Stimulated activated CD8-positive, alpha-beta memory T cell treated with anti-CD3 and anti-CD28 coated beads, Interleukin-12 subunit alpha, Interleukin-12 subunit beta, amount 100 ng/mL, for 24 hours (primary cell): Measurements from ENCODE around the gene CCSER1.

Source experiments
- DNase-seq: peaks from one replicate; pipeline ENCODE4 v3.0.0-alpha.2; 2020; ENCODE audit errors: extremely low read depth

The CCSER1 gene

DNA sequence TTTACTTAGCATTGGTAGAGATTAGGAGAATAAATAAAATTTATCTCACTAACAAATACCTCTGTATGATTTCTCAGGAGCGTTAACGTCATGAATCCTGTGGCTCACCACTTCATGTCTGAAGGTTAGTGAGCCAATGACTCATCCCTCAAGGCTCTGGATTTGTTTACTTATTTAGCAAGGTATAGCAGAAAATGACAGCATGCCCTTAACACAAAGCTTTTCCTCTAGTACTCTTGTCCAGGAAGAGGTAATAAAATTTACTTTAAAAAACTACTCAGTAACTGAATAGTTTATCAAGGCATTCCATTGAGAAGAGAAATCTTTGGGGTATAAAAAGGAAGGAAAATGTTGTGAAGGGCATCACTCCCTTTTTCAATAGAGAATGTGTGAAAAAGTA lies 823.8 kb downstream of the CCSER1 start:
- no peak for DNase-seq

GRCh38 chr4:90958256-90958895 lies 831.2 kb downstream of the CCSER1 start:
- no peak for DNase-seq

DNA sequence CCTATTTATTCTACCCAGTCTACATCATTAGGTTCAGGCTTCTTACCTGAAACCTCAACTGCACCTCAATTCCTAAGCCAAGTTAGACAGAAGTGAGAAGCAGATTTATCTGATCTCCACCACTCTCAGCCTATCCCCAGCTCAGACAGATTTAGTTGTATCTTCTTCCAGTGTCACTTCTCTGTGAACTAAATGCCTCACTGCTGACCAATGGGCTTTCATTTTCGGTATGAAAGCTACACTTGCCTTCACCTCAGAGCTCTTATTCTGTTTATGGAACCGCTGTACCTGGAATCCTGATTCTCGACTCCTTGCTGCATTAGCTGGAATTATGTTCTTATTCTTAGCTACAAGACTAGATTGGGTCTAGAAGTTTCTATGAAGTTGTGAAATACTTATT lies 833.2 kb downstream of the CCSER1 start:
- no peak for DNase-seq

- DNase-seq: no peak
Measured at GRCh38 chr4:90960840-90961239, 833.6 kb downstream of the CCSER1 start.

DNA sequence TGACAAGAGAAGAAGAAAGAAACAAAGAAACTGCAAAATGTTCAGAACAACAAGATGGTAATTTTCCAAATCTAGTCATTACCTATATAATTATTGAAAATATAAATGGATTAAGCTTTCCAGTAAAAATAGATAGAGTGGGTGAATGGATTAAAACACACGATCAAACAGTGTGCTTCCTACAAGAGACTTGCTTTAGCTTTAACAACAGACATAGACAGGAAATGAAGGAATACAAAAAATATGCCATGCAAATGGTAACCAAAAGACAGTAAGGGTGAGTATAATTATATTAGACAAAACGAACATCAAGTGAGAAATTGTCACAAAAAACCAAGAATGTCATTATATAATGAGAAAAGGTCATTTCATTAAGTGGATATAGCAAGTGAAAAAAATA lies 842.8 kb downstream of the CCSER1 start:
- no peak for DNase-seq

DNA sequence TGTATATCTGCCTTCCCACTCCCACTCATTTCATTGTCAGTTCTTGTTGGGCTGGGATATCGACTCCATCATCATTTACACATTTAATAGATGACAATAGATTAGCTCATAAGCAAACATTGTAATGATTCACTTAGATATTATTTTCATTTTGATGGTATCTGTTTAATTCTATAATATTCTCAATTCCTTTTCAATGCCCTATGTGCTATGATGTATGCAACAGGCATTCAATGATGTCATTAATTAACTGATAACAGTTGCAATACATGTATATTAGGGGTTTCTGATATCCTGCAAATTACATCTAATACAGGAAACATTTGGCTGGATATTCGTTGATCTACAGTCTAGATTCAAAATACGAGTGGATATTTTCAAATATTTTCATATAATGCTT lies 850.5 kb downstream of the CCSER1 start:
- no peak for DNase-seq

GRCh38 chr4:90979556-90979955 lies 852.4 kb downstream of the CCSER1 start:
- DNase-seq: no peak

- DNase-seq: no peak
Measured at GRCh38 chr4:90982813-90983212, 855.6 kb downstream of the CCSER1 start.

GRCh38 chr4:90990284-90990683 lies 863.1 kb downstream of the CCSER1 start:
- DNase-seq: no peak

- DNase-seq: no peak
Measured at GRCh38 chr4:90992213-90992612, 865.0 kb downstream of the CCSER1 start.

DNA sequence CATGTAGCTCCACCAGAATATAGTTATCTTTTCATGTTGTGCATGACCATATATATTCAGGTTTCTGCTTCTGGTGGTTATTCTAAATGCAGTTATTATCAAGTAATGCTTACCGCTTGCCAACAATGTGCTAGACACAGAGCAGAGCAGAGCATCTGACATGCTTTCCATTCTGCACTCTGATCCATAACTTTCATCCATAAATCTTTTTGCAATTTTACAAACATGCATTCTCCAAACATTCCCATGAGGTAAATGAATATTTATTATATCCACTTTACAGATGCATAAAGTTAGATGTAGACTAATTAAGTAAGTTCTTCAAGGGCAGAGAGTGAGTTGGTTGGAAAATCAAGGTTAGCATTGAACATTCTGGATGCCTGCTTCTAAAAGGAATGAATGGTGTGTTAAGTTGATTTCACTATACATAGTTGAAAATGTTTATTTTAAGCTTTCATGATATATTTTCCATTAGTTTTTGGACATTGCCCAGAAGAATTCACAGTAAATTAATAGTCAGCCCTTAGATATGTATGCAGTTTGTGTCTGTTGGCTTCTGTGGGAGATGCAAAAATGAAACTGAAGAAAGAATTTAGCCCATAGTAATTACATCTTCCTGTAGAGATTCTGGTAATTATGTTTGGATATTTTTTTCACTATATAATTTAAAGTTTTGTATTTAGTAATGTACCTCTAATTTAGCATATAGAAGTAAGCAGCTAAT lies 867.8 kb downstream of the CCSER1 start:
- no peak for DNase-seq

GRCh38 chr4:90995996-90996395 lies 868.8 kb downstream of the CCSER1 start:
- no peak for DNase-seq

GRCh38 chr4:90996813-90997212 lies 869.6 kb downstream of the CCSER1 start:
- no peak for DNase-seq

DNA sequence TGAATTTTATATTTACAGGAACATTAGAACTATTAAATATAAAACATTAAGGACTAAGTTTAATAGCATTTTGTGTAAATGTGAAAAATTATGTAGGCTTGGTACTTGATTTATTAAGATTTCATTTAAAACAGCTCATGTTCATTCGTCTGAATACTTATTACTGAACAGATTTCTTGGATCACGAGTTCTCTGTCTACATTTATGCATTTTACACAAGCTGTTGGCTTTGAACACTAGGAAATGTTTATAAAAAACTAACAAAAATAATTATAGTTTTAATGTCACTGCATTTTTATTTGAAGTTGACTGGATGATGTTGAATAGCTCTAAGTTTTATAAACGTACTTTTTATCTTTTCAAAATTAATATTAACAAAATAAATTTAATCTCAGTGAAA lies 888.7 kb downstream of the CCSER1 start:
- no peak for DNase-seq

DNA sequence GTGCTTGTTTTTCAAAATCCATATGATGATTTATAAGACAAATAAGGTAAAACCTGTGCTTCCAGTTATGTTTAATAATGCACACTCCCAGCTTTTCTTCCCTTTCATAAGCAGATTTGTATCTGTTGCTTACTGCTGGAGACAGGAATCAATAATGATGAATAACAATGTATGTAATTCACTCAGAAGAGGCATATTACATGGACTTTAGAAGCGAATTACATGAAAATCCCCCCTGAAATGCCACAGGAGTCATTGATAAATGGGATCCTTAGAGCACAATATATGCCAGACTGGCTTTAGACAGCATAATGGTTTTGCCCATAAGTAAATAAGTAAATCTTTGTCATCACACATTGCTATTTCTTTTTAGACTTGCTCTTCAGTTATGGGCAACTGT lies 892.3 kb downstream of the CCSER1 start:
- DNase-seq: no peak

GRCh38 chr4:91025241-91026148 lies 898.3 kb downstream of the CCSER1 start:
- no peak for DNase-seq

- DNase-seq: no peak
Measured at GRCh38 chr4:91028228-91028627, 901.0 kb downstream of the CCSER1 start.

DNA sequence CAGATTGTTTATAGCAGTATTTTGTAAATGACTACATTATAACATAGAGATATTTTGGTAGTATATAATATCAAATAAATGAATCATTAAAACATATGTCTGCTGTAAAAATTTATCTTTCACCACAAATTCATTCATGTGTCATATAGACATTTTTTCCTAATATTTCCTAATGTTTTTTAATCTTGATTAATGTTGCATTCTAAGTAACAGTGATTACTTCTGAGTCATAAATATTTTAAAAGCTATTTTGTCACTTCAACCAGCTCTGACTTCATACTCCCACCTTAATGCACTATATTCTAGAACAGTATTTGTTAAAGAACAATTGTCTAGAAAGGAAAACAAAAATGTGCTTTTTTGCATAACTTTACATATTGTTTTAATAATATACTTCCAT lies 904.6 kb downstream of the CCSER1 start:
- DNase-seq: no peak

DNA sequence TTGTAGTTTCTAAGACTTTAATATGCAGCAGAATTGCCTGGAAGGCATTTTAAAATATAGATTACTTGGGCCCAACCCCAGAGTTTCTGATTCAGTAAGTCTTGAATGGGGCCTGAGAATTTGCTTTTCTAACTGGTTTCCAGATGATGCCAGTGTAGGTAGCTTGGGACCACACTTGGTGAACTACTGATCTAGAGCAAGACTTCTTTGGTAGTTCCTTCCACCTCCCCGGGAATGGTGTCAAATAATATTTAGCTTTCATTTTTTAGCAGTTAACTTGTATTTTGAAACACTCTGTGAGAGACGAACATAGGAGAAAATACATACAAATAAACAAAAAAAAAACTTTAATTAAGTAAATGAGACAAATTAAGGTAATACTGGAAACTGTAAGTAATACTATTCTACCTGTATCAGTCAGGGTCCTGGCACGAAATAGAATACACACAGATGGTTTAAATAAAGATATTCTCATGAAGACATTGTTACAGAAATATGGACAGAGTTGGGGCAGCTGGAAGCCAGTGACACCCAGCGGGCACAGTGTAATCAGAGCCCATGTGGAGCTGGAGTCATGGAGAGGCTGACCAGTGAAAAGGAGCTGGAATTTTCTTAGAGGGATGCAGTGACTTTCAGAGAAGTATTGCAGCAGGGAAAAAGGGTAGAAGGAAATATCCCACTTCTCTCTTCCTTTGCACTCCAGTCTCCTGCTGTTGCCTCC lies 905.7 kb downstream of the CCSER1 start:
- no peak for DNase-seq

GRCh38 chr4:91035276-91035675 lies 908.1 kb downstream of the CCSER1 start:
- no peak for DNase-seq

DNA sequence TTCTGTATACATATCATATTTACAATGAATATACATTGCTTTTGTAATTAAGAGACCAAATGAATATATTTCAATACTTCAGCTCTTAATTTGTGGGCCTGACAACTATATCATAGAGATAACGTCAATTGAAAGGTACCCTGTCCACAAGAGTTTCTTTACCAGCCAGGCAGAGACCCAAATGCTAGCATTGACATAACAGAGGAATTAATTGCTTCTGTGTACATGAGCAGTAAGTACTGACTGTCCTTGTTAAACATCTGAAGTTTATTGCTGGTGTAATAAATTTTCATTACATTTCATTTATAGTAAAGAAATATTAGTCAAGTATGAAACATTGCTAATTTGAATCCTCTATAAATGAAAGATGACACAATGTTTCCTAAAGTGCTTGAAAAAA lies 910.8 kb downstream of the CCSER1 start:
- no peak for DNase-seq

- no peak for DNase-seq
Measured at GRCh38 chr4:91057871-91058270, 930.7 kb downstream of the CCSER1 start.
